H1 (cell line): ENCODE results near the gene TRDMT1. TPM values are rescaled to one million over a fixed set of nuclear protein-coding genes. Genes with fewer than 3 reads are reported as not detected.
A peak's percentile ranks its signal among the peaks of the same experiment; 100 is the strongest.

Experiments used
- CTCF ChIA-PET: fragments of 300-600 bp; sonication (Branson Sonifier 250); formaldehyde crosslinking; loops from one replicate; lab custom pipeline; 2021; ENCODE audit not compliant: partially characterized antibody; lab: Charles Lee
- POLR2A ChIA-PET: fragments of 300-600 bp; sonication (Branson Sonifier 250); formaldehyde crosslinking; loops from one replicate; lab custom pipeline; 2021; ENCODE audit warnings: inconsistent platforms; ENCODE audit not compliant: partially characterized antibody; lab: Charles Lee
- DNase-seq, 2 experiments: peaks; one replicate each; pipeline versions ENCODE4 v3.0.0 to v3.0.0-alpha.2; 2010 to 2022; ENCODE audit warnings: low spot score in 2 of 2, low read depth in 1 of 2, mixed read lengths in 1 of 2
- FAIRE-seq: peaks from 2 replicates; lab custom pipeline; 2011; peaks lifted over from hg19 to GRCh38; lab: Jason Lieb, UNC
- H2AFZ ChIP-seq: 2 replicates; pipeline ENCODE4 v1.8.1; 2012; ENCODE audit warnings: low read length, inconsistent platforms
- H2AK5ac ChIP-seq: 2 replicates; pipeline ENCODE4 v1.6.1; 2013; ENCODE audit warnings: low read depth, low read length
- H2BK120ac ChIP-seq: replicated peaks from 2 replicates; pipeline ENCODE3; 2013; ENCODE audit warnings: low read depth, low read length, inconsistent platforms
- H2BK12ac ChIP-seq: 2 replicates; pipeline ENCODE4 v1.6.1; 2013; ENCODE audit warnings: low read depth, low read length
- H2BK15ac ChIP-seq: 2 replicates; pipeline ENCODE4 v1.6.1; 2013; ENCODE audit warnings: low read length
- H2BK20ac ChIP-seq: 2 replicates; pipeline ENCODE4 v1.6.1; 2013; ENCODE audit warnings: low read length
- H2BK5ac ChIP-seq: 2 replicates; pipeline ENCODE4 v1.6.1; 2013; ENCODE audit warnings: low read depth, low read length
- H3K14ac ChIP-seq: 2 replicates; pipeline ENCODE4 v1.6.1; 2013; ENCODE audit warnings: inconsistent platforms; ENCODE audit not compliant: insufficient read length
- H3K18ac ChIP-seq: 2 replicates; pipeline ENCODE4 v1.6.1; 2013; ENCODE audit warnings: low read length; ENCODE audit errors: extremely low read depth
- H3K23ac ChIP-seq: 2 replicates; pipeline ENCODE4 v1.6.1; 2013; ENCODE audit warnings: inconsistent platforms; ENCODE audit not compliant: insufficient read length
- H3K23me2 ChIP-seq: 2 replicates; pipeline ENCODE4 v1.6.1; 2013; ENCODE audit warnings: low read depth, low read length
- H3K27ac ChIP-seq: 2 replicates; pipeline ENCODE4 v1.6.1; 2011; ENCODE audit warnings: low read depth, low read length, inconsistent platforms
- H3K27me3 ChIP-seq, 4 experiments: replicated peaks in 1 of 4; 1 replicate in 1 of 4; 2 replicates in 3 of 4; pipeline versions ENCODE4 v1.6.1 to v1.8.1; 2011 to 2013; ENCODE audit warnings: low read length in 3 of 4, mild to moderate bottlenecking in 3 of 4, inconsistent platforms in 2 of 4, mixed read lengths in 2 of 4, moderate library complexity in 1 of 4; ENCODE audit not compliant: control insufficient read depth in 3 of 4, insufficient read depth in 3 of 4; ENCODE audit errors: extremely low read depth in 1 of 4
- H3K36me3 ChIP-seq, 4 experiments: 2 replicates each; pipeline versions ENCODE4 v1.6.1 to v1.8.1; 2011 to 2013; ENCODE audit warnings: mild to moderate bottlenecking in 4 of 4, low read length in 3 of 4, moderate library complexity in 2 of 4, control low read depth in 1 of 4, inconsistent platforms in 1 of 4; ENCODE audit not compliant: insufficient read depth in 4 of 4, control insufficient read depth in 2 of 4
- H3K4ac ChIP-seq: replicated peaks from 2 replicates; pipeline ENCODE3; 2013; ENCODE audit warnings: low read length, low read depth, mixed read lengths, inconsistent platforms; ENCODE audit not compliant: insufficient read length
- H3K4me1 ChIP-seq, 4 experiments: replicated peaks in 1 of 4; 1 replicate in 1 of 4; 2 replicates in 3 of 4; pipeline versions ENCODE4 v1.6.1 to v1.8.1; 2011 to 2013; ENCODE audit warnings: low read length in 3 of 4, inconsistent platforms in 2 of 4, mixed read lengths in 1 of 4; ENCODE audit not compliant: insufficient read depth in 4 of 4, control insufficient read depth in 3 of 4
- H3K4me2 ChIP-seq, 2 experiments: 2 replicates each; pipeline versions ENCODE4 v1.6.1 to v1.8.1; 2011 to 2013; ENCODE audit warnings: low read depth in 2 of 2, low read length in 2 of 2, control low read depth in 1 of 2, inconsistent platforms in 1 of 2, mild to moderate bottlenecking in 1 of 2; ENCODE audit not compliant: insufficient read depth in 1 of 2
- H3K4me3 ChIP-seq, 4 experiments: fragments of 200-600, 300-600 bp in 1 of 4; sonication (generic), shearing (Covaris generic), sonication (Bioruptor Twin) in 1 of 4; 2 replicates each; pipeline versions ENCODE4 v1.5.1 to v1.8.1; 2011 to 2016; ENCODE audit warnings: low read length in 4 of 4, low read depth in 3 of 4, control low read depth in 2 of 4, inconsistent platforms in 2 of 4, mild to moderate bottlenecking in 2 of 4, mixed read lengths in 1 of 4, moderate library complexity in 1 of 4; ENCODE audit not compliant: insufficient read depth in 2 of 4; ENCODE audit errors: extremely low read depth in 1 of 4
- H3K56ac ChIP-seq: replicated peaks from 2 replicates; pipeline ENCODE3; 2013; ENCODE audit warnings: low read depth, mild to moderate bottlenecking, mixed read lengths, low read length, inconsistent platforms; ENCODE audit not compliant: insufficient read length
- H3K79me1 ChIP-seq: 2 replicates; pipeline ENCODE4 v1.6.1; 2013; ENCODE audit warnings: low read depth, low read length, control low read depth
- H3K79me2 ChIP-seq, 2 experiments: 2 replicates each; pipeline versions ENCODE4 v1.6.1 to v1.8.1; 2012 to 2013; ENCODE audit warnings: low read length in 2 of 2, mild to moderate bottlenecking in 2 of 2, inconsistent platforms in 1 of 2; ENCODE audit not compliant: insufficient read depth in 2 of 2, control insufficient read depth in 1 of 2
- H3K9ac ChIP-seq, 4 experiments: replicated peaks in 1 of 4; 1 replicate in 1 of 4; 2 replicates in 3 of 4; pipeline versions ENCODE4 v1.6.1 to v1.8.1; 2011 to 2013; ENCODE audit warnings: low read depth in 3 of 4, low read length in 3 of 4, control low read depth in 2 of 4, mild to moderate bottlenecking in 2 of 4, moderate library complexity in 2 of 4, inconsistent platforms in 1 of 4; ENCODE audit errors: extremely low read depth in 1 of 4
- H3K9me3 ChIP-seq, 2 experiments: 2 replicates each; pipeline versions ENCODE4 v1.6.1 to v1.8.1; 2012 to 2013; ENCODE audit warnings: mild to moderate bottlenecking in 2 of 2, moderate library complexity in 2 of 2, control low read depth in 1 of 2, inconsistent platforms in 1 of 2, low read depth in 1 of 2, low read length in 1 of 2, mixed read lengths in 1 of 2; ENCODE audit not compliant: insufficient read depth in 2 of 2
- H4K20me1 ChIP-seq, 2 experiments: replicated peaks in 1 of 2; 2 replicates each; pipeline versions ENCODE3 to v1.8.1; 2011 to 2013; ENCODE audit warnings: inconsistent platforms in 2 of 2, low read length in 2 of 2, mild to moderate bottlenecking in 1 of 2; ENCODE audit not compliant: insufficient read depth in 2 of 2, control insufficient read depth in 1 of 2
- H4K5ac ChIP-seq: 2 replicates; pipeline ENCODE4 v1.6.1; 2013; ENCODE audit warnings: low read length, low read depth, mixed read lengths, inconsistent platforms; ENCODE audit not compliant: insufficient read length
- H4K8ac ChIP-seq: 2 replicates; pipeline ENCODE4 v1.8.0; 2013; ENCODE audit warnings: mild to moderate bottlenecking, moderate library complexity, low read length, inconsistent platforms; ENCODE audit not compliant: insufficient read depth; ENCODE audit errors: extremely low read depth
- H4K91ac ChIP-seq: replicated peaks from 2 replicates; pipeline ENCODE3; 2013; ENCODE audit warnings: low read length, mixed read lengths, inconsistent platforms; ENCODE audit not compliant: insufficient read length
- NANOG ChIP-seq: IDR thresholded peaks from 2 replicates; pipeline ENCODE4 v1.6.1; 2011; ENCODE audit warnings: low read length, low read depth, mild to moderate bottlenecking, inconsistent platforms; ENCODE audit not compliant: insufficient read depth, poor library complexity, severe bottlenecking
- SP4 ChIP-seq: IDR thresholded peaks from 2 replicates; pipeline ENCODE4 v1.6.1; 2012; ENCODE audit warnings: low read length, inconsistent platforms
- TEAD4 ChIP-seq: IDR thresholded peaks from 2 replicates; pipeline ENCODE4 v1.6.1; 2012; ENCODE audit warnings: low read depth, low read length, inconsistent platforms, mixed read lengths
- WGBS, 2 experiments: shearing (Covaris generic) in 1 of 2; methylation state at CpG; one replicate each; pipeline versions ENCODE4 v1.1.6 to v1.1.7; 2013 to 2015; ENCODE audit warnings: low lambda C conversion rate in 2 of 2, mixed read lengths in 2 of 2, inconsistent platforms in 1 of 2, low coverage in 1 of 2, missing lambda C conversion rate in 1 of 2; ENCODE audit not compliant: insufficient replicate concordance in 2 of 2, insufficient coverage in 1 of 2, insufficient read length in 1 of 2; ENCODE audit errors: extremely low coverage in 1 of 2, missing lambda C conversion rate in 1 of 2; 5-methylcytosine and 5-hydroxymethylcytosine counted together
- polyA plus RNA-seq, 7 experiments: library from polyadenylated mRNA; depleted of rRNA in 3 of 7; stranded (reverse) in 5 of 7; unstranded in 2 of 7; fragments of >200 nt in 5 of 7; fragments of 200-250 nt in 2 of 7; gene quantifications; 1 replicate in 5 of 7; 2 replicates in 1 of 7; 4 replicates in 1 of 7; pipeline versions ENCODE4 v1.2.1 to v1.2.3, GENCODE V29; 2011 to 2013; ENCODE audit warnings: missing spikeins in 2 of 7, mixed read lengths in 2 of 7
- total RNA-seq: library from RNA; stranded (reverse); fragmentation: NEBNext Ultra II Directional; extraction: Animal tissue kit (Norgen Biotek cat#: 25700); gene quantifications from 2 replicates; pipeline ENCODE4 v1.2.1, GENCODE V29; 2021
- TF ChIP-seq, protein P1 (sequence below): IDR thresholded peaks from 2 replicates; pipeline ENCODE4 v1.6.1; 2011; ENCODE audit warnings: low read depth, mild to moderate bottlenecking, low read length; ENCODE audit not compliant: insufficient read depth

TRDMT1 gene
- total and polyA plus RNA-seq, 2 of the 8 experiments (the other 6 are each of a cell fraction or from before 2014, with no cell fraction given) = 7.4 to 21.4 TPM

DNA sequence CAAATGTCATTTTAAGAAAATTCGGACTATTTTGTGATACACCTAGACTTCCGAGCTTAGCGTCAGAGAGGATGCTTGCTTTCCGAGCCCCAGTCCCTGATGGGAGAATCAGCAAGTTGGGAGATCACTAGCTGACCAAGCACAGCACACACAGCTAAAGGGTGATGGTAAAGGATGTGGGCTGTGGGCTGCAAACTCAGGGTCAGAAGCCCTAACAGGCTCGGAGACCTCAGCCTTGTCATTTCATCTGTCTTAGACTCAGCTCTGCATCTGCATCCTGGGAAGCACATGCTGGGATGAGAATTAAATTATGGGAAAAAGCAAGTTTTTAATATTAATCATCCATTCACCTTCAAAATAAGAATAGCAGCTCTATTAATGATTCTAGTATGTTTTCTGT lies 75.1 kb downstream of the TRDMT1 start:
- no peaks in the 10 kb centered on the region for H3K9me3 ChIP-seq
- FAIRE-seq = no peak
- no peaks in the 10 kb centered on the region for H3K36me3 ChIP-seq
- H2BK20ac ChIP-seq = no peak overlapping the region
- H3K4me2 ChIP-seq = no peak overlapping the region
- H3K79me1 ChIP-seq = no peaks in the 10 kb centered on the region
- H3K14ac ChIP-seq = no peak overlapping the region
- H3K27me3 ChIP-seq = no peaks in the 10 kb centered on the region
- H3K4me3 ChIP-seq = no peak overlapping the region
- no peak overlapping the region for H3K4ac ChIP-seq
- H3K23ac ChIP-seq = no peak overlapping the region
- POLR2A ChIA-PET = no interaction called here
- no peak overlapping the region for H2AFZ ChIP-seq
- no peaks in the 10 kb centered on the region for H3K79me2 ChIP-seq
- 0 out of 2 replicates have a peak overlapping the region, but pooled peaks have one; percentile 36 for H2BK15ac ChIP-seq
- H3K4me1 ChIP-seq = peaks cover 0 to 5% (median 4%) of the 10 kb centered on the region in 4 experiments; a peak in 4 of 7 replicates
- TF ChIP-seq, protein P1, sequence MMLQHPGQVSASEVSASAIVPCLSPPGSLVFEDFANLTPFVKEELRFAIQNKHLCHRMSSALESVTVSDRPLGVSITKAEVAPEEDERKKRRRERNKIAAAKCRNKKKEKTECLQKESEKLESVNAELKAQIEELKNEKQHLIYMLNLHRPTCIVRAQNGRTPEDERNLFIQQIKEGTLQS = no peak
- TF ChIP-seq SP4 (no peak), NANOG (no peak), TEAD4 (no peak)
- TF ChIP-seq, all 59 proteins: peak for 0
- no peak overlapping the region for H3K56ac ChIP-seq
- no peak overlapping the region for H2AK5ac ChIP-seq
- no peak overlapping the region for H3K27ac ChIP-seq
- H3K9ac ChIP-seq = no peak overlapping the region
- H2BK5ac ChIP-seq = no peak overlapping the region
- H4K20me1 ChIP-seq = no peaks in the 10 kb centered on the region
- no peak overlapping the region for H4K8ac ChIP-seq
- WGBS, 2 experiments = 89% methylated on average over 5 of the region's 5 CpGs; no CpG with 5 or more reads in 1 of the 2 experiments
- H2BK120ac ChIP-seq = no peak overlapping the region
- no peak for DNase-seq
- H3K18ac ChIP-seq = no peak overlapping the region
- H2BK12ac ChIP-seq = no peak overlapping the region
- CTCF ChIA-PET = interaction anchor here (0.6 to 2.3 kb wide), 3 partner anchors 10 to 171 kb away, joined by 3 to 7 read pairs (median 4); no protein-coding TSS in a partner anchor
- no peaks in the 10 kb centered on the region for H3K23me2 ChIP-seq
- H4K91ac ChIP-seq = no peak overlapping the region
- no peak overlapping the region for H4K5ac ChIP-seq
